Small intestine (tissue), 7 donors: ENCODE results near the gene GNAT1. TPM values are rescaled to one million over a fixed set of nuclear protein-coding genes. Genes with fewer than 3 reads are reported as not detected.

ENCODE experiments used
- DNase-seq, 2 donors: peaks; one replicate each; pipeline versions ENCODE4 v3.0.0 to v3.0.0-alpha.2; 2013
- FAIRE-seq: peaks from 2 replicates; lab custom pipeline; 2012; peaks lifted over from hg19 to GRCh38; lab: Jason Lieb, UNC
- H3K27ac ChIP-seq, 3 donors: one replicate each; pipeline ENCODE4 v1.5.1; 2013; ENCODE audit warnings: low read length in 2 of 3, mild to moderate bottlenecking in 2 of 3, control low read depth in 1 of 3, inconsistent platforms in 1 of 3, low read depth in 1 of 3, moderate library complexity in 1 of 3
- H3K27me3 ChIP-seq, 3 donors: one replicate each; pipeline ENCODE4 v1.6.1; 2013; ENCODE audit warnings: low read length in 3 of 3, inconsistent platforms in 1 of 3; ENCODE audit not compliant: control insufficient read depth in 3 of 3, insufficient read depth in 3 of 3
- H3K36me3 ChIP-seq, 3 donors: one replicate each; pipeline ENCODE4 v1.6.1; 2013; ENCODE audit warnings: low read length in 3 of 3, inconsistent platforms in 1 of 3, low read depth in 1 of 3, mild to moderate bottlenecking in 1 of 3, moderate library complexity in 1 of 3; ENCODE audit not compliant: control insufficient read depth in 3 of 3, insufficient read depth in 2 of 3
- H3K4me1 ChIP-seq, 3 donors: one replicate each; pipeline ENCODE4 v1.6.1; 2013; ENCODE audit warnings: low read length in 2 of 3, inconsistent platforms in 1 of 3, low read depth in 1 of 3, mild to moderate bottlenecking in 1 of 3, moderate library complexity in 1 of 3; ENCODE audit not compliant: control insufficient read depth in 3 of 3, insufficient read depth in 2 of 3
- H3K4me3 ChIP-seq, 3 donors: one replicate each; pipeline ENCODE4 v1.5.1; 2013; ENCODE audit warnings: low read length in 3 of 3, control low read depth in 1 of 3, inconsistent platforms in 1 of 3, low read depth in 1 of 3, mild to moderate bottlenecking in 1 of 3, moderate library complexity in 1 of 3
- H3K9me3 ChIP-seq, 2 donors: one replicate each; pipeline ENCODE4 v1.6.1; 2013; ENCODE audit warnings: low read depth in 1 of 2, low read length in 1 of 2; ENCODE audit not compliant: control insufficient read depth in 2 of 2, insufficient read depth in 1 of 2
- WGBS, 3 donors: extraction: QIAGEN DNeasy Blood & Tissue Kit; methylation state at CpG; one replicate each; pipeline ENCODE4 v1.1.7; 2013; 5-methylcytosine and 5-hydroxymethylcytosine counted together
- polyA plus RNA-seq, 4 donors: library from polyadenylated mRNA; stranded (reverse) in 3 of 4; unstranded in 1 of 4; fragments of 200-250 nt in 3 of 4; fragments of 120-200 nt in 1 of 4; gene quantifications; one replicate each; pipeline versions ENCODE4 v1.2.1 to v1.2.3, GENCODE V29; 2013
- donor health status: healthy with polysubstance abuse.
- donor health status: control.
- donor health status: control.
- donor health status: Bipolar disorder and iron deficiency.
- donor health status: healthy.

GNAT1 gene
- polyA plus RNA-seq, 4 donors = not detected

GRCh38 chr3:50189274-50189673, 2.1 kb upstream of the GNAT1 start:
- FAIRE-seq (no peak), DNase-seq (peak; percentile 80 to 87)
- Histone ChIP-seq H3K4me3 (no peak overlapping the region), H3K9me3 (peaks cover 0 to 3% of the 10 kb centered on the region in 2 donors), H3K36me3 (peaks cover 0 to 14% (median 1%) of the 10 kb centered on the region in 3 donors), H3K27me3 (peaks cover 0 to 34% (median 8%) of the 10 kb centered on the region in 3 donors), H3K27ac (no peak overlapping the region), H3K4me1 (peaks cover 0 to 9% (median 0%) of the 10 kb centered on the region in 3 donors)
- 7 to 13% (median 11%) methylated on average over 5 of the region's 5 CpGs for WGBS, 3 donors

- peaks cover 0 to 40% (median 8%) of the 10 kb centered on the region in 3 donors for H3K27me3 ChIP-seq
These were observed 1.4 kb upstream of the GNAT1 start for GRCh38 chr3:50189989-50190388.

GRCh38 chr3:50192124-50192523, 714 bp downstream of the GNAT1 start:
- Histone ChIP-seq H3K9me3 (peaks cover 0 to 6% of the 10 kb centered on the region in 2 donors), H3K27me3 (peaks cover 0 to 44% (median 8%) of the 10 kb centered on the region in 3 donors), H3K27ac (no peak overlapping the region), H3K4me1 (peaks cover 0 to 21% (median 0%) of the 10 kb centered on the region in 3 donors), H3K4me3 (no peak overlapping the region), H3K36me3 (peaks cover 0 to 1% (median 0%) of the 10 kb centered on the region in 3 donors)
- no peak for FAIRE-seq
- DNase-seq = no peak
- WGBS, 3 donors = 77 to 85% (median 81%) methylated on average over 6 to 8 of the region's 8 CpGs

More at GRCh38 chr3:50189989-50190388, 1.4 kb upstream of the GNAT1 start:
- H3K4me3 ChIP-seq = no peak overlapping the region
- no peak overlapping the region for H3K27ac ChIP-seq
- peaks cover 0 to 13% (median 0%) of the 10 kb centered on the region in 3 donors for H3K4me1 ChIP-seq
- no peak for FAIRE-seq
- peaks cover 0 to 6% of the 10 kb centered on the region in 2 donors for H3K9me3 ChIP-seq
- DNase-seq = no peak
- 47 to 83% (median 65%) methylated on average over 7 of the region's 7 CpGs for WGBS, 3 donors
- H3K36me3 ChIP-seq = peaks cover 0 to 8% (median 1%) of the 10 kb centered on the region in 3 donors

GRCh38 chr3:50192689-50193141, 1.3 kb downstream of the GNAT1 start:
- Histone ChIP-seq H3K27ac (no peak overlapping the region), H3K27me3 (peaks cover 0 to 44% (median 8%) of the 10 kb centered on the region in 3 donors), H3K4me3 (no peak overlapping the region), H3K36me3 (peaks cover 0 to under 1% (median 0%) of the 10 kb centered on the region in 3 donors), H3K9me3 (peaks cover 0 to 6% of the 10 kb centered on the region in 2 donors), H3K4me1 (peaks cover 0 to 21% (median 0%) of the 10 kb centered on the region in 3 donors)
- 7 to 15% (median 9%) methylated on average over 21 of the region's 21 CpGs for WGBS, 3 donors
- no peak for FAIRE-seq
- peak; percentile 56 to 79 for DNase-seq

GRCh38 chr3:50193286-50193685, 1.9 kb downstream of the GNAT1 start:
- FAIRE-seq (no peak), DNase-seq (no peak)
- Histone ChIP-seq H3K4me3 (no peak overlapping the region), H3K27ac (no peak overlapping the region), H3K36me3 (no peaks in the 10 kb centered on the region), H3K9me3 (peaks cover 0 to 6% of the 10 kb centered on the region in 2 donors), H3K4me1 (peaks cover 0 to 21% (median 0%) of the 10 kb centered on the region in 3 donors), H3K27me3 (peaks cover 0 to 44% (median 8%) of the 10 kb centered on the region in 3 donors)
- 45 to 52% (median 47%) methylated on average over 32 to 36 of the region's 36 CpGs for WGBS, 3 donors

- WGBS, 3 donors = 32 to 37% (median 36%) methylated on average over 26 to 34 of the region's 34 CpGs
- peaks cover 0 to 44% (median 8%) of the 10 kb centered on the region in 3 donors for H3K27me3 ChIP-seq
- H3K27ac ChIP-seq = no peak overlapping the region
These were observed 2.3 kb downstream of the GNAT1 start for GRCh38 chr3:50193746-50194127.

GRCh38 chr3:50194128-50194902, 2.9 kb downstream of the GNAT1 start:
- Histone ChIP-seq H3K9me3 (peaks cover 0 to 6% of the 10 kb centered on the region in 2 donors), H3K4me1 (peaks cover 0 to 21% (median 0%) of the 10 kb centered on the region in 3 donors), H3K4me3 (no peak overlapping the region), H3K27ac (no peak overlapping the region), H3K36me3 (no peaks in the 10 kb centered on the region), H3K27me3 (peaks cover 0 to 44% (median 8%) of the 10 kb centered on the region in 3 donors)
- 11 to 15% (median 13%) methylated on average over 64 to 70 of the region's 70 CpGs for WGBS, 3 donors
- FAIRE-seq (no peak), DNase-seq (peak; percentile 53 to 80)

More at GRCh38 chr3:50193746-50194127, 2.3 kb downstream of the GNAT1 start:
- H3K4me1 ChIP-seq = peaks cover 0 to 21% (median 0%) of the 10 kb centered on the region in 3 donors
- FAIRE-seq (no peak), DNase-seq (no peak)
- no peak overlapping the region for H3K4me3 ChIP-seq
- no peaks in the 10 kb centered on the region for H3K36me3 ChIP-seq
- peaks cover 0 to 6% of the 10 kb centered on the region in 2 donors for H3K9me3 ChIP-seq

GRCh38 chr3:50194903-50195500, 3.6 kb downstream of the GNAT1 start:
- Histone ChIP-seq H3K27ac (no peak overlapping the region), H3K27me3 (peaks cover 0 to 44% (median 8%) of the 10 kb centered on the region in 3 donors), H3K4me1 (peaks cover 0 to 21% (median 0%) of the 10 kb centered on the region in 3 donors), H3K9me3 (peaks cover 0 to 6% of the 10 kb centered on the region in 2 donors), H3K4me3 (no peak overlapping the region), H3K36me3 (no peaks in the 10 kb centered on the region)
- WGBS, 3 donors = 64 to 71% (median 67%) methylated on average over 11 to 14 of the region's 14 CpGs
- DNase-seq (no peak), FAIRE-seq (no peak)
